Neural progenitor cell (in vitro differentiated cells): ENCODE data around the gene WDR76.

ENCODE experiments used
- EZH2 ChIP-seq: fragments of 200-600 bp; sonication (generic); IDR thresholded peaks from 2 replicates; pipeline ENCODE4 v1.6.1; 2017; ENCODE audit warnings: antibody characterized with exemption, mild to moderate bottlenecking, moderate library complexity
- TF ChIP-seq, protein P1 (sequence below): fragments of 200-600 bp; sonication (generic); IDR thresholded peaks from 2 replicates; pipeline ENCODE4 v1.5.1; 2017; ENCODE audit warnings: antibody characterized with exemption, mild to moderate bottlenecking

DNA sequence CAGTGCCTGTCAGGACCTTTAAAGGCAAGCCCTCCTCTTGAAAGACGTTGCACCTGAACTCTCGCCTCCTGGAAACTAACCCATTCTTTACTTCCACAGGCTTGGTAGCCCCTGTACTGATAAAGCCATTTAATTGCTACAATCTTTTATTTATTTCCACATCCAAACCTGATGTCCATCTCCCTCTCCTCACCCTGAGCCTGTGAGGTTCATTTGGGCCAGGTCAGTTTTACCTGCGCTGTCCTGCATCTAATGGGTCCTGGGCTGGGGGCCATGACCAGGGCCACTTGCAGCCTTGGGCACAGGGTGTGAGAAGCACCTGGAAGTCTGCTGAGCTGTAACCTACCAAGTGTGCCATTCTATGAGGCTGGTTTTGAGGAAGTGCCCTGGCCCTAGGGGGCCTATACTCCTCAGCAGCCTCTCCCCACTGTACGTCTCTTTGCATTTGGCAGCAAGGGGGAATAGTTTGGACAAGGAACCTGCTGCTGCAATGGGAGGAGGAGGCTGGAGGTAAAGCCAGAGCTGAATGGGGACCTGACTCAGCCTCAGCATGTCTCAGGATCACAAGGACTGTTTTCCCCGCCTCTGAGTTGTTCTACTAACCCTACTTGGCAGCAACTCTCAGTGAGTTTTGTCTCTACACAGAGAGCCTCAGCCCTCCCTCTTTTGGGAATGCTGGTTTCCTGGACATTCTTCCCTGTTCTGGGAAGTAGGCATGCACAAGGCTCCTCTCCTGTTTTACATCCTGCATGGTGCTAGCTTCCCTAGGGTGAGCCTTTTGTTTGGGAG, 53.8 kb downstream of the WDR76 start:
- TF ChIP-seq, protein P1, sequence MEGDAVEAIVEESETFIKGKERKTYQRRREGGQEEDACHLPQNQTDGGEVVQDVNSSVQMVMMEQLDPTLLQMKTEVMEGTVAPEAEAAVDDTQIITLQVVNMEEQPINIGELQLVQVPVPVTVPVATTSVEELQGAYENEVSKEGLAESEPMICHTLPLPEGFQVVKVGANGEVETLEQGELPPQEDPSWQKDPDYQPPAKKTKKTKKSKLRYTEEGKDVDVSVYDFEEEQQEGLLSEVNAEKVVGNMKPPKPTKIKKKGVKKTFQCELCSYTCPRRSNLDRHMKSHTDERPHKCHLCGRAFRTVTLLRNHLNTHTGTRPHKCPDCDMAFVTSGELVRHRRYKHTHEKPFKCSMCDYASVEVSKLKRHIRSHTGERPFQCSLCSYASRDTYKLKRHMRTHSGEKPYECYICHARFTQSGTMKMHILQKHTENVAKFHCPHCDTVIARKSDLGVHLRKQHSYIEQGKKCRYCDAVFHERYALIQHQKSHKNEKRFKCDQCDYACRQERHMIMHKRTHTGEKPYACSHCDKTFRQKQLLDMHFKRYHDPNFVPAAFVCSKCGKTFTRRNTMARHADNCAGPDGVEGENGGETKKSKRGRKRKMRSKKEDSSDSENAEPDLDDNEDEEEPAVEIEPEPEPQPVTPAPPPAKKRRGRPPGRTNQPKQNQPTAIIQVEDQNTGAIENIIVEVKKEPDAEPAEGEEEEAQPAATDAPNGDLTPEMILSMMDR: no peak
- no peak for TF ChIP-seq EZH2
